H9 (cell line): ENCODE measurements around the gene IKZF1. TPM values are rescaled to one million over a fixed set of nuclear protein-coding genes. Genes with fewer than 3 reads are reported as not detected.

Source experiments
- DNase-seq: peaks from one replicate; pipeline ENCODE4 v3.0.0-alpha.2; 2017
- H2AFZ ChIP-seq: one replicate; pipeline ENCODE4 v1.6.1; 2013; ENCODE audit warnings: mild to moderate bottlenecking, low read length, control low read depth, moderate library complexity
- H2AK5ac ChIP-seq: 2 replicates; pipeline ENCODE4 v1.6.1; 2013; ENCODE audit warnings: low read length, control low read depth, mixed read lengths; ENCODE audit not compliant: insufficient read length
- H2BK120ac ChIP-seq: one replicate; pipeline ENCODE4 v1.6.1; 2013; ENCODE audit warnings: low read depth, mild to moderate bottlenecking, low read length, control low read depth, inconsistent platforms; ENCODE audit not compliant: poor library complexity, severe bottlenecking
- H2BK12ac ChIP-seq: 2 replicates; pipeline ENCODE4 v1.6.1; 2013; ENCODE audit warnings: low read length, control low read depth, mixed read lengths, low read depth; ENCODE audit not compliant: insufficient read length
- H2BK15ac ChIP-seq: 2 replicates; pipeline ENCODE4 v1.6.1; 2013; ENCODE audit warnings: low read depth, low read length, control low read depth
- H2BK20ac ChIP-seq: one replicate; pipeline ENCODE4 v1.6.1; 2013; ENCODE audit warnings: low read depth, mild to moderate bottlenecking, low read length, control low read depth, inconsistent platforms; ENCODE audit not compliant: poor library complexity, severe bottlenecking
- H2BK5ac ChIP-seq: 2 replicates; pipeline ENCODE4 v1.6.1; 2013; ENCODE audit warnings: low read length, control low read depth, mixed read lengths; ENCODE audit not compliant: insufficient read length
- H3K14ac ChIP-seq: 2 replicates; pipeline ENCODE4 v1.6.1; 2013; ENCODE audit warnings: low read length, control low read depth; ENCODE audit not compliant: insufficient read depth
- H3K18ac ChIP-seq: 2 replicates; pipeline ENCODE4 v1.6.1; 2013; ENCODE audit warnings: low read depth, mild to moderate bottlenecking, mixed read lengths, low read length, control low read depth; ENCODE audit not compliant: insufficient read length
- H3K23ac ChIP-seq: 2 replicates; pipeline ENCODE4 v1.6.1; 2013; ENCODE audit warnings: low read length, control low read depth, mixed read lengths, low read depth; ENCODE audit not compliant: insufficient read length
- H3K23me2 ChIP-seq: 2 replicates; pipeline ENCODE4 v1.6.1; 2013; ENCODE audit warnings: low read depth, mild to moderate bottlenecking, mixed read lengths, low read length, control low read depth; ENCODE audit not compliant: insufficient read length, poor library complexity, severe bottlenecking
- H3K27ac ChIP-seq: 2 replicates; pipeline ENCODE4 v1.5.1; 2013; ENCODE audit warnings: low read length, control low read depth, mixed read lengths, low read depth; ENCODE audit not compliant: insufficient read length
- H3K27me3 ChIP-seq: 2 replicates; pipeline ENCODE4 v1.6.1; 2013; ENCODE audit warnings: low read length, control low read depth, inconsistent platforms; ENCODE audit not compliant: insufficient read depth
- H3K4ac ChIP-seq: 2 replicates; pipeline ENCODE4 v1.6.1; 2013; ENCODE audit warnings: low read depth, mild to moderate bottlenecking, control low read depth, inconsistent platforms, low read length, moderate library complexity
- H3K4me1 ChIP-seq: 2 replicates; pipeline ENCODE4 v1.6.1; 2013; ENCODE audit warnings: low read length, control low read depth, inconsistent platforms; ENCODE audit not compliant: insufficient read depth
- H3K4me2 ChIP-seq: 2 replicates; pipeline ENCODE4 v1.6.1; 2013; ENCODE audit warnings: low read length, control low read depth, mixed read lengths; ENCODE audit not compliant: insufficient read length, insufficient read depth
- H3K56ac ChIP-seq: 2 replicates; pipeline ENCODE4 v1.6.1; 2013; ENCODE audit warnings: low read depth, mild to moderate bottlenecking, mixed read lengths, low read length, control low read depth; ENCODE audit not compliant: insufficient read length
- H3K79me1 ChIP-seq: 2 replicates; pipeline ENCODE4 v1.6.1; 2013; ENCODE audit warnings: low read depth, mild to moderate bottlenecking, moderate library complexity, low read length, control low read depth, inconsistent platforms; ENCODE audit not compliant: insufficient read depth, poor library complexity, severe bottlenecking
- H3K79me2 ChIP-seq: 2 replicates; pipeline ENCODE4 v1.6.1; 2013; ENCODE audit warnings: low read length, control low read depth, inconsistent platforms; ENCODE audit not compliant: insufficient read depth
- H3K9ac ChIP-seq: 2 replicates; pipeline ENCODE4 v1.6.1; 2013; ENCODE audit warnings: low read length, control low read depth, mixed read lengths; ENCODE audit not compliant: insufficient read length; ENCODE audit errors: extremely low read depth
- H3K9me3 ChIP-seq: one replicate; pipeline ENCODE4 v1.6.1; 2013; ENCODE audit warnings: low read depth, low read length, inconsistent platforms; ENCODE audit not compliant: control insufficient read depth
- H3T11ph ChIP-seq: one replicate; pipeline ENCODE4 v1.6.1; 2013; ENCODE audit warnings: mild to moderate bottlenecking, low read length, control low read depth, inconsistent platforms
- H4K20me1 ChIP-seq: one replicate; pipeline ENCODE4 v1.6.1; 2013; ENCODE audit not compliant: control insufficient read depth, insufficient read length, insufficient read depth
- H4K5ac ChIP-seq: 2 replicates; pipeline ENCODE4 v1.6.1; 2013; ENCODE audit warnings: low read depth, mild to moderate bottlenecking, mixed read lengths, low read length, control low read depth; ENCODE audit not compliant: insufficient read length
- H4K8ac ChIP-seq: replicated peaks from 2 replicates; pipeline ENCODE4 v1.6.1; 2013; ENCODE audit warnings: low read length, control low read depth, mixed read lengths, low read depth; ENCODE audit not compliant: insufficient read length
- H4K91ac ChIP-seq: 2 replicates; pipeline ENCODE4 v1.6.1; 2013; ENCODE audit warnings: low read depth, mild to moderate bottlenecking, moderate library complexity, mixed read lengths, low read length, control low read depth; ENCODE audit not compliant: insufficient read length
- H3K27ac Mint-ChIP-seq, 3 experiments: 2 replicates in 2 of 3; 3 replicates in 1 of 3; pipeline ENCODE4 v1.8.0; 2020 to 2021; ENCODE audit warnings: mixed read lengths in 3 of 3, mild to moderate bottlenecking in 1 of 3, moderate library complexity in 1 of 3
- H3K27me3 Mint-ChIP-seq: 2 replicates; pipeline ENCODE4 v1.8.0; 2021; ENCODE audit warnings: low read depth, mild to moderate bottlenecking, moderate library complexity, mixed read lengths
- H3K36me3 Mint-ChIP-seq, 3 experiments: 2 replicates in 2 of 3; 3 replicates in 1 of 3; pipeline ENCODE4 v1.8.0; 2020 to 2021; ENCODE audit warnings: low read depth in 3 of 3, mixed read lengths in 3 of 3; ENCODE audit not compliant: insufficient read depth in 1 of 3
- H3K4me1 Mint-ChIP-seq, 2 experiments: 2 replicates each; pipeline ENCODE4 v1.8.0; 2020; ENCODE audit warnings: mixed read lengths in 2 of 2
- H3K4me3 Mint-ChIP-seq, 2 experiments: 2 replicates in 1 of 2; 3 replicates in 1 of 2; pipeline ENCODE4 v1.8.0; 2020 to 2021; ENCODE audit warnings: mild to moderate bottlenecking in 2 of 2, mixed read lengths in 2 of 2, moderate library complexity in 1 of 2
- H3K9me3 Mint-ChIP-seq, 2 experiments: 2 replicates in 1 of 2; 3 replicates in 1 of 2; pipeline ENCODE4 v1.8.0; 2020; ENCODE audit warnings: mild to moderate bottlenecking in 2 of 2, mixed read lengths in 2 of 2, moderate library complexity in 1 of 2
- CTCF ChIP-seq: fragments of 200-600 bp; sonication (generic); conservative IDR thresholded peaks from 3 replicates; pipeline ENCODE4 v1.8.0; 2021; ENCODE audit warnings: antibody characterized with exemption, mild to moderate bottlenecking
- WGBS: extraction: QIAGEN DNeasy Blood & Tissue Kit; methylation state at CpG from one replicate; pipeline ENCODE4 v1.1.7; 2013; ENCODE audit warnings: missing lambda C conversion rate, low lambda C conversion rate, mixed read lengths; ENCODE audit not compliant: insufficient read length; ENCODE audit errors: extremely low coverage; 5-methylcytosine and 5-hydroxymethylcytosine counted together
- total RNA-seq: library from RNA; stranded (reverse); gene quantifications from 2 replicates; pipeline ENCODE4 v1.2.1, GENCODE V29; 2021

Gene IKZF1
- total RNA-seq, 1 experiment from 2014 or later, result 0.98 TPM

- H3K27me3 Mint-ChIP-seq, result no peaks in the 10 kb centered on the region; the same call in 1 of the 2 replicates
- Histone ChIP-seq H3K23ac (no peak overlapping the region), H2BK20ac (no peak overlapping the region), H4K8ac (no peak overlapping the region), H3T11ph (no peak overlapping the region), H2BK12ac (no peak overlapping the region), H3K23me2 (no peaks in the 10 kb centered on the region), H3K9ac (no peak overlapping the region), H2BK15ac (no peak overlapping the region), H2AK5ac (no peak overlapping the region), H3K27ac (no peak overlapping the region), H2BK5ac (no peak overlapping the region), H2BK120ac (no peak overlapping the region), H3K79me2 (no peaks in the 10 kb centered on the region), H3K27me3 (no peaks in the 10 kb centered on the region), H4K20me1 (no peaks in the 10 kb centered on the region), H3K79me1 (no peaks in the 10 kb centered on the region), H4K91ac (no peak overlapping the region), H3K18ac (no peak overlapping the region), H3K4ac (no peak overlapping the region), H4K5ac (no peak overlapping the region), H3K4me2 (no peak overlapping the region), H3K56ac (no peak overlapping the region), H3K4me1 (no peaks in the 10 kb centered on the region; the same call in 1 of the 2 replicates), H3K9me3 (no peaks in the 10 kb centered on the region), H2AFZ (no peak overlapping the region), H3K14ac (no peak overlapping the region; the same call in 1 of the 2 replicates)
- no peak overlapping the region; a peak in 1 of 7 replicates for H3K27ac Mint-ChIP-seq
- peaks cover 5 to 6% of the 10 kb centered on the region in 2 experiments; a peak in 3 of 4 replicates for H3K4me1 Mint-ChIP-seq
- no peak overlapping the region for H3K4me3 Mint-ChIP-seq
- H3K36me3 Mint-ChIP-seq, result no peaks in the 10 kb centered on the region; a peak in 1 of 7 replicates
- DNase-seq, result no peak
- H3K9me3 Mint-ChIP-seq, result no peaks in the 10 kb centered on the region
- TF ChIP-seq CTCF, result no peak
- WGBS, result no CpG with 5 or more reads among the region's 10 CpGs
Measured at GRCh38 chr7:50347693-50348092, 43.2 kb downstream of the IKZF1 start.
